HFF-Myc (cell line): ENCODE measurements around the gene SMOC2.

Experiments used
- DNase-seq: peaks from one replicate; pipeline ENCODE4 v3.0.0-alpha.2; 2011; ENCODE audit warnings: low read depth; ENCODE audit errors: extremely low read depth
- H3K4me3 ChIP-seq: replicated peaks from 2 replicates; pipeline ENCODE4 v1.5.1; 2011; ENCODE audit warnings: low read depth, mild to moderate bottlenecking, control low read depth, low read length
- TF ChIP-seq, protein P1 (sequence below): IDR thresholded peaks from 2 replicates; pipeline ENCODE4 v1.5.1; 2012; ENCODE audit warnings: mild to moderate bottlenecking, low read depth, low read length, control low read depth; ENCODE audit errors: missing control alignments

The SMOC2 gene

DNA sequence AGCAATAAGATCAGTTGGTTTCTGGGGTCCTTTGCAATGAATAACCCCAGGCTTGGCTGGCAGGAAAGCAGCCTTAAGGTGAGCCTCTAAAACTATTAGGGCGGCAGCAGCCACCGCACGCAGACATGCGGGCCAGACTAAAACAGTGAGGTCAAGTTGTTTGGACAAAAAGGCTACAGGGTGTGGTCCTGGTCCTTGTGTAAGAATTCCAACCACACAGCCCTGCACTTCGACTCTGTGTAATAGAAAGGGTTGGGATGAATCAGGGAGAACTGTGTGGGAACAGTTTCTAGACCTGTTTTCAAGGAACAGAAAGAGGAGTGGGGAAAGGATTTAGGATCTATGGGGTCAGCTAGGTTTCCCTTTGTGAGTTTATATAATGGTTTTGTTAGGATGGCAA lies 237.6 kb downstream of the SMOC2 start:
- TF ChIP-seq, protein P1, sequence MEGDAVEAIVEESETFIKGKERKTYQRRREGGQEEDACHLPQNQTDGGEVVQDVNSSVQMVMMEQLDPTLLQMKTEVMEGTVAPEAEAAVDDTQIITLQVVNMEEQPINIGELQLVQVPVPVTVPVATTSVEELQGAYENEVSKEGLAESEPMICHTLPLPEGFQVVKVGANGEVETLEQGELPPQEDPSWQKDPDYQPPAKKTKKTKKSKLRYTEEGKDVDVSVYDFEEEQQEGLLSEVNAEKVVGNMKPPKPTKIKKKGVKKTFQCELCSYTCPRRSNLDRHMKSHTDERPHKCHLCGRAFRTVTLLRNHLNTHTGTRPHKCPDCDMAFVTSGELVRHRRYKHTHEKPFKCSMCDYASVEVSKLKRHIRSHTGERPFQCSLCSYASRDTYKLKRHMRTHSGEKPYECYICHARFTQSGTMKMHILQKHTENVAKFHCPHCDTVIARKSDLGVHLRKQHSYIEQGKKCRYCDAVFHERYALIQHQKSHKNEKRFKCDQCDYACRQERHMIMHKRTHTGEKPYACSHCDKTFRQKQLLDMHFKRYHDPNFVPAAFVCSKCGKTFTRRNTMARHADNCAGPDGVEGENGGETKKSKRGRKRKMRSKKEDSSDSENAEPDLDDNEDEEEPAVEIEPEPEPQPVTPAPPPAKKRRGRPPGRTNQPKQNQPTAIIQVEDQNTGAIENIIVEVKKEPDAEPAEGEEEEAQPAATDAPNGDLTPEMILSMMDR: no peak
- no peak for DNase-seq
- no peak overlapping the region for H3K4me3 ChIP-seq

DNA sequence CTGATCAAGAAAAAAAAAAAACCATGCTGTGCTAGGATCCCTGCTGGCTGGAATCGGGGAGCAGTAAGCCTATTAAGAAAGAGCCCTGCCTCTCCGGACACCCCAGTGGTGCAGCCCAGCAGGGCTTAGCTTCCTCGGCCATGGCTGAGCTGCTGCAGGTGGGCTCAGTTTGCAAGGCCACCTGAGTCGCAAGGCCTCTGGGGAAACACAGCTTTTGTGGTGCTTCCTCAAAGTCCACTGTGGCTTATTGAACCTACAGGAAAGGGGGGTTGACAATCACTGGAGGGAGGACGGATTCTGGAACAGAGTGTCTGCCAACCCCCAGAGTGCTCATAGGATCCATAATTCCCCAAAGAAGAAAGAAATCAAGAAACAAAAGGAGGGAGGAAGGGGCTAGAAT lies 240.8 kb downstream of the SMOC2 start:
- H3K4me3 ChIP-seq: no peak overlapping the region
- DNase-seq: no peak
- TF ChIP-seq, protein P1: no peak

DNA sequence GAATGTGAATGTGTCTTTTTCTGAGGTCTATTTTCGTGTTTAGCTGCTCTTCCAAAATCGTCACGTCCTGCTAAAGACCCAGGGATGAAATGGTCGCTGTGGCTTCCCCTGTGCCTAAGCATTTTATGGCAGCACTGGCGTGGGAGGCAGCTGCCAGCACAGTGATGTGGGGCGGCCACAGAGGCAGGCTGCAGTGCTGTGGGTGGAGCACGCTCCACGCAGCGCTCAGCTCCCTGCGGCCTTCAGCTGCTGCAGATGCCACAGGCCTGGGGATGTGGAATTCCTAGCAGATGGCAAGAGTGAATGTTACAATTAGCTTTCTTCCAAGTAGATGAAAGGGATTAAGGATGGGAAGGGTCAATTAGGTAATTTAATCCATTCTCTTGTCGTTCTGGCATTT lies 242.6 kb downstream of the SMOC2 start:
- TF ChIP-seq, protein P1: no peak
- DNase-seq: no peak
- H3K4me3 ChIP-seq: no peak overlapping the region

DNA sequence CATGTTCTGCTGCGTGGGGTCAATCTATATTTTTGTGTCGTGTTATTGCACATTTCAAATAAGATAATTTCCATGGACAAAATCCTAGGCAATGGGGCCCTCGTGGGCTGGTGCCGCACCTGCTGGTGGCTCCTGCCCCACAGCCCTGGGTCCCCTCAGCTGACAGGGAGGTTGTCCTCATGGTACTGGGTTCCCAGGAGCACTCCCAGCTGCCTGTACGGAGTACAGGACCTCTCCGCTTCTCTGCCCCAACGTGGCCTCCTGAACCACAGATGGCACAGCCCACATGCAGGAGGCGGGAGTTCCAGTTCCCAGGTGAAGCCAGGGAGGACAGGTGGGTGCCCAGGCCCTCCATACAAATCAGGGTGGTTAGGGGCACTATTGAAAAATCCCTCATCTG lies 243.5 kb downstream of the SMOC2 start:
- no peak for DNase-seq
- H3K4me3 ChIP-seq: no peak overlapping the region
- TF ChIP-seq, protein P1: no peak

DNA sequence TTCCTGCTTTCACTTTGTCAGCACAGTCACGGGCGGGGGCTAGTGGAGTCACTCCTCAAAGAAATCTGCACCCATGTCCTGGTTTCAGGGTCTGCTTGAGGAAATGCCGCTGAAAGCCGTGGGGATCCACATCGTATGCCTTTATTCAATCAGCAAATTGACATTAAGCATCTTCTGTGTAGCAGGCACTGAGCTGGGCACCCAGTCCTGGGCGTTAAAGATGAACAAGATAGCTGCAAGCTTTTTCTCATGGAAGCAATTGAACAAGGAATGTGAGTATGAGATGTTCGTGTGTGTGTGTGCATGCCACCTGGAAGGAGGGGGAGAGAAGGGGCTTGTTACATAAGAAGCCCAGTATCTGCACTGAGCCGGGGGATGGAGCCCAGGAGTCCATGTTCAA lies 243.9 kb downstream of the SMOC2 start:
- TF ChIP-seq, protein P1: no peak
- no peak overlapping the region for H3K4me3 ChIP-seq
- no peak for DNase-seq

DNA sequence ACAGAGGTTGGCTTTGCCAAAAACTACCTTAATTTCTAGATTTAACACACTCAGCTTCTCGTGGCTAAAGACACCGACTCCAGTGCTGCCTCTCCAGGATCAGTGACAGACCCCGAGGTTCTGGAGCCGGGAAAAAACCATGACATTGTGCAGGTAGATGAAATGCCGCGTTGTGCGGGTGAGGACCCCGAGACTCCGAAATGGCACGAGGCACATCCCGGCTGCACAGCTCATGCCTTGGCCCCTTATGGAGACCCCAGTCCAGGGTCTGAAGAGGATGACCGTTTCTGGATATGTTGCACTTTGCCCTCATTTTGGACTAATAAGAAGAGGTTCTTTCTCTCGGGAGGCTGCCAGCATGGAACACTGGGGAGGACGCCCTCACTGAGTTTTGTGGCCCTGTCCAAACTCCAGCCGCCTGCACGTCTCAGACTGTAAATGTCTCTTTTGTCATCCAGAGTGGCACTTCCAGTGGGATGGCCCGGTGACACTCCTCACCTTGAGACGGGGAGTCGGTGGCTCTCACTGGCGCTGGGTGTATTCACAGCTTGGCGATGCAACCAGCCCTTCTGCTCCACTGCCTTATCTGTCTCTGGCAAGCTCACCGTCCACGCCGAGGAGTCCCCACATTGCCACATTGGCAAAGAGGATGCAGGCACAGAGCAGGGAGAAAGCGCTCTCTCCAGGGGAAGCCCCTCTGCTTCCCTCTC lies 245.2 kb downstream of the SMOC2 start:
- TF ChIP-seq, protein P1: no peak
- no peak for DNase-seq
- no peak overlapping the region for H3K4me3 ChIP-seq
